HEK293T (cell line): ENCODE data around the gene ZFAND2B.

Experiments
- CTBP1 ChIP-seq: fragments of 450-650 bp; IDR thresholded peaks from 2 replicates; pipeline ENCODE4 v1.6.1; 2016; ENCODE audit warnings: borderline replicate concordance
- ELF4 ChIP-seq: fragments of 450-650 bp; IDR thresholded peaks from 2 replicates; pipeline ENCODE4 v1.6.1; 2017; ENCODE audit warnings: antibody characterized with exemption
- FOXK2 ChIP-seq: fragments of 450-650 bp; IDR thresholded peaks from 2 replicates; pipeline ENCODE4 v1.6.1; 2016; ENCODE audit warnings: mild to moderate bottlenecking
- FOXM1 ChIP-seq: fragments of 450-650 bp; IDR thresholded peaks from 2 replicates; pipeline ENCODE4 v1.6.1; 2017; ENCODE audit warnings: mild to moderate bottlenecking, borderline replicate concordance
- SP1 ChIP-seq: fragments of 450-650 bp; IDR thresholded peaks from 2 replicates; pipeline ENCODE4 v1.6.1; 2017

GRCh38 chr2:219174801-219175200 lies 31.8 kb upstream of the ZFAND2B start:
- TF ChIP-seq SP1 (no peak), FOXM1 (no peak), CTBP1 (no peak), ELF4 (no peak), FOXK2 (no peak)
